Measurements from ENCODE around the gene SIK3.

DNA sequence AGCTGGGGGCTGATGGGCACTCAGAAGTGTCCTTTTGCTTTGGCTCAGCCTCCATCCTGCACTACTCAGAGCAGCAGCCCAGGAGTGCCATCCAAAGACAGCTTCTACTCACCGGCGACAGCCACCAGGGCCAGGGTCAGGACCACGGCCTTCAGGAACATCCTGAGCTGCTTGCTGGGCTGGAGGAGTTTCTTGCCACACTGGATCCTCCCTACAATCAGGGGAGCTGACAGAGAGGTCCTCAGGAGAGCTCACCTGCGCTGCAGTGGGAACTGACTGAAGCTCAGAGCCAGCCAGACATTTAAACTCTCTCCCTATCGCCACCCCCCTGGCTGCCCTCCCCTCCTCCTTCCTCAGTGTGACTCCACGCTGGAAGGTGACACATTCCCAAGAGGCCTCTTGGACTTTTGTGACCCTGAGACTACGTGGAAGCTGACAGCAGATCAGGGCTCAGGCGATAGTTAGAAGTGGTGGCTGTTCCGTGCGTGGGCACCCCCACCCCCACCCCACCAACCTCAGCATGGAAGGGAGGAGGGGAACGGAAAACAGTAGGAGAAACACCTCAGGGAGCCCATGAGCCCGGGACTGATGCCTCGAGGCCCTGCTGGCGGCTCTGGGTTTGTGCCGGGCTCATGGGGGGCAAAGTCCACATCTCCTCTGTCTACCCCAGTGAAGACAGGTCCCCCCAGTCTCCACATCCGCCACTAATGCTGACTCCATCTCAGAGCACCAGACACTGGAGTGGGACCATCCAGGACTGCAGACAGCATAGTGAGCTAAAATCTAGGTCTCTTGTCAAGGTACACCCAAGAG lies 275.0 kb downstream of the SIK3 start, which contains the start of gene APOA4:
- TF ChIP-seq, protein P1, sequence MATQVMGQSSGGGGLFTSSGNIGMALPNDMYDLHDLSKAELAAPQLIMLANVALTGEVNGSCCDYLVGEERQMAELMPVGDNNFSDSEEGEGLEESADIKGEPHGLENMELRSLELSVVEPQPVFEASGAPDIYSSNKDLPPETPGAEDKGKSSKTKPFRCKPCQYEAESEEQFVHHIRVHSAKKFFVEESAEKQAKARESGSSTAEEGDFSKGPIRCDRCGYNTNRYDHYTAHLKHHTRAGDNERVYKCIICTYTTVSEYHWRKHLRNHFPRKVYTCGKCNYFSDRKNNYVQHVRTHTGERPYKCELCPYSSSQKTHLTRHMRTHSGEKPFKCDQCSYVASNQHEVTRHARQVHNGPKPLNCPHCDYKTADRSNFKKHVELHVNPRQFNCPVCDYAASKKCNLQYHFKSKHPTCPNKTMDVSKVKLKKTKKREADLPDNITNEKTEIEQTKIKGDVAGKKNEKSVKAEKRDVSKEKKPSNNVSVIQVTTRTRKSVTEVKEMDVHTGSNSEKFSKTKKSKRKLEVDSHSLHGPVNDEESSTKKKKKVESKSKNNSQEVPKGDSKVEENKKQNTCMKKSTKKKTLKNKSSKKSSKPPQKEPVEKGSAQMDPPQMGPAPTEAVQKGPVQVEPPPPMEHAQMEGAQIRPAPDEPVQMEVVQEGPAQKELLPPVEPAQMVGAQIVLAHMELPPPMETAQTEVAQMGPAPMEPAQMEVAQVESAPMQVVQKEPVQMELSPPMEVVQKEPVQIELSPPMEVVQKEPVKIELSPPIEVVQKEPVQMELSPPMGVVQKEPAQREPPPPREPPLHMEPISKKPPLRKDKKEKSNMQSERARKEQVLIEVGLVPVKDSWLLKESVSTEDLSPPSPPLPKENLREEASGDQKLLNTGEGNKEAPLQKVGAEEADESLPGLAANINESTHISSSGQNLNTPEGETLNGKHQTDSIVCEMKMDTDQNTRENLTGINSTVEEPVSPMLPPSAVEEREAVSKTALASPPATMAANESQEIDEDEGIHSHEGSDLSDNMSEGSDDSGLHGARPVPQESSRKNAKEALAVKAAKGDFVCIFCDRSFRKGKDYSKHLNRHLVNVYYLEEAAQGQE (IDR thresholded peaks at IDR 0.05; ENCODE audit: insufficient replicate concordance, low read depth) = no peak
- TF ChIP-seq CTCF (IDR thresholded peaks at IDR 0.05; ENCODE audit: insufficient read depth, low read length) = no peak
- no peak for TF ChIP-seq POLR2AphosphoS5 (IDR thresholded peaks at IDR 0.05; ENCODE audit: low read depth)
- no peak for TF ChIP-seq GABPA (IDR thresholded peaks at IDR 0.05; ENCODE audit: low read depth)
- TF ChIP-seq SPI1 (IDR thresholded peaks at IDR 0.05; ENCODE audit: borderline replicate concordance, low read depth) = no peak

Measured in HL-60 (cell line).